HG02763 (cell line): Measurements from ENCODE around the gene IL1RAP.

Experiments
- ATAC-seq: cut with Tn5 transposase; IDR thresholded peaks from one replicate; pipeline ENCODE4 v1.9.1; 2021; ENCODE audit warnings: mild to moderate bottlenecking, moderate library complexity; ENCODE audit not compliant: unreplicated experiment

The IL1RAP gene

DNA sequence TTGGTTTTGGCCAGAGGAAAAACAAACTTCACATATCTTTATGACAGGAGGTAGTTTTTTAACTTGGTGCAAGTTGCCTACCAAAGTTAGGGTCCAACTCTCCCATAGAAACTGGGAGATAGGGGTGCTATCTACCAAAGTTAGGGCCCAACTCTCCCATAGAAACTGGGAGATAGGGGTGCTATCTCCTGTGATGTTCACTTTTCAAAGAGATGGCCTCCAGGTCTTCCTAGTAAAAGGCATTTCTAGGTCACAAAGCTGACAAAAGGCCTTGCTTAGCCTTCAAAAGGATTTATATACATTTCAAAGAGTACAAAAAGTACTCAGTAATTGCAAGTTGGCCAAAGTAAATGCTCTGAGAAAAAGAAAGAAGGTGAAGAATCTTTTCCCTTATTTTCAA is 27.1 kb downstream of the IL1RAP start:
- no peak for ATAC-seq

DNA sequence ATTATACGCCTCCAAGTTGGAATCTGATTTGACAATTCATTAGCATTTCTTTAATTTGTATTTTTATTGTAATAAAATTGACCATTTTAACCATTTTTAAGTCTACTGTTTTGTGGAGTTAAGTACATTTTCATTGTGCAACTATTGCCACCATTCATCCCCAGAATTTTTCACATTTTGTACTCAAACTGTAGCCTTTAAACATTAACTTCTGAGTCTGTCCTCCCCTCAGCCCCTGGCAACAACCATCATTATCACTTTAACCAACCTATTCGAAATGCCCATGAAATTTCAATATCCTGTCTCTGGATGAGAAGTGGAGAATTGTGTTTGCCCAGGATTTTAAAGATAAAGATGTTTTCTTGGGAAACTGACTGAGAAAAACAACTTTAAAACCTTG is 27.7 kb downstream of the IL1RAP start:
- no peak for ATAC-seq

GRCh38 chr3:190542846-190543245 is 29.0 kb downstream of the IL1RAP start:
- ATAC-seq = no peak

DNA sequence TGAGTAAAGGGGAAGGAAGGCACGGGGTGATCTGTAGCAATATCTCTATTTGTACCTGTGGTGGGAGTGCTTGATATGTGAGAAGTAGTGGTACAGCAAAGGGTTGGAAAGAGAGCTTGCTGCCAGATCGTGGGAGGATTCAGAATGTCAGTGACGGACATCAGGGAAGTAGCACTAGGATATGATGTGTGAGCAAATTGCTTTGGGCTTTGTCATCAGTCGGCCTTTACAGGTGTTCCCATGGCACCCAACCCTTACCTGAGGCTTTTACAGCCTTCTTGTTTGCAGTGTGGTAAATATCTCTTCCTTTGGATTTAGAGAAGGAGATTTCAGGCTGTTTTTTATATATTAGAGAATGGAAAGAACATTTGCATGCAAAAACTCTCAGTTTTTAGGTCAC is 29.8 kb downstream of the IL1RAP start:
- ATAC-seq = no peak

GRCh38 chr3:190545191-190545590 is 31.3 kb downstream of the IL1RAP start:
- no peak for ATAC-seq

DNA sequence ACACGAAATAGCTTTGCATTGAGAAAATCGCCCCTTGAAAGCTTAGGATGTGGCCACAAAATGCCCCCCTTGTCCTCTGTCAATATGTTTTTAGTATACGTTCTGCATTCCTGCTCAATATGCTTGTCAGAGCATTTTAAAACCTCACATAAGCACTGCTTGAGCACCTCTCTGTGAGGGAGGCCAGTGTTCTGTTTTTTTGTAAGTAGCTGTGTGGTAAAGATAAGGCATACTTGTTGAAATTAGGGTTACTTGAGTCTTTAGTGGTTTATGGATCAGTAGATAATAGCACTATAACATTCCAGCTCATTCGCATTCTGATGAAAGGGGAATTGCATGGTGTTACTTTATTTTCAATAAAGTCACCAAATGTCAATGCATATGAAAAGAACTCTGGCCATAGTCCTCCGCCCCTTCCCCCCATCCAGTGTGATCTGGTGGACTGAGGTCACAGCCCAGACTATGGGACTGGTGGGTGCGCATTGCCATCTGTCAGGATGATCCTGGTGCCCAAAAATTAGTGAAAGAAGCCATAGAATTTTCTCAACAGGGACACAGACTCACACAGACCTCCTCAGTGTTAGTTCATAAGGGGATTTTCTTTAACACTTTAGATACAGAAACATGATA is 33.1 kb downstream of the IL1RAP start:
- ATAC-seq = no peak

DNA sequence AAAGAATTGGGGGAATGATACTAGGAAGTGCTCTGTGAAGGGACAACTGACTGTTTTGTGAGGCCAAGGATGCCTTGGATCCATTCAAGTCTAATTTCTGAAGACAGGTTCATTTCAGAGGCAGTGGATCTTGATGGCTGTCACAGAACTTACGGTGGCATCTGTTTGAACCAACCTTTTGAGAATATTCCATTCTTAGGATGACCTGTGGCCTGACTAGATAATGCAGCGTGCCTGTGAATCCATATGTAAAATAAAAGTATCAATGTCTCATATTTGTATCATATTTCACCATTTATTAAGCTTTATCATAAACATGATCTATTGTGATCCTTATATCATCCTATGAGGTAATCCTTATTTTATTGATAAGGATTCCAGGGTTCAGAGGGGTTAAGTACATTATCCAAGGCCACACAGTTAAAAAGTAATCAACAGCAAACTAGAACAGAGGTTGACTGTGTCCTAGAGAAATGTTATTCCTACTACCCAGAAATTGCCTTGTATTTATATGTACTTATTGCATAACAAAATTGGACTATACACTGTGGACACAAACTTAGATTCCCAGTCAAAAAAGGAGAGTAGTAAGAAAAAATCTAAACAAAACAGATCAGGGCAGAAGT is 34.3 kb downstream of the IL1RAP start:
- ATAC-seq = no peak

DNA sequence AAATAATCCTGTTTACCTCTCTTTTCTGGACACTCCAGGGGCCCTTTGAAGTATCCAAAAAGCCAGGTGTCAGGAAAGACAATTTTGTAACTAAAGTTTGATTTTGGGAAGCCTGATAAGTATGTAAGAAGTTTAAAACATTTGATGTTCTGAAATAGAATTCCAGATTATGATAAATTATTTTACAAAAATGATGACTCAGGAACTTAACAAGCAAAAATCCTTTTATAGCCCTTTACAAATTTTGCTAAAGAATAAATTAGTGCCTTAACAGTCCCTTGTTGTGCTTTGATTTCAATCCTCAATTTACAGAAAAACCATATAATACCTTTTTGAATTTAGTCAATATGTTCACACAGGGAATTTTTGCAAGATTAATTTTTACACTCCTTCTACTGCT is 38.1 kb downstream of the IL1RAP start:
- no peak for ATAC-seq

DNA sequence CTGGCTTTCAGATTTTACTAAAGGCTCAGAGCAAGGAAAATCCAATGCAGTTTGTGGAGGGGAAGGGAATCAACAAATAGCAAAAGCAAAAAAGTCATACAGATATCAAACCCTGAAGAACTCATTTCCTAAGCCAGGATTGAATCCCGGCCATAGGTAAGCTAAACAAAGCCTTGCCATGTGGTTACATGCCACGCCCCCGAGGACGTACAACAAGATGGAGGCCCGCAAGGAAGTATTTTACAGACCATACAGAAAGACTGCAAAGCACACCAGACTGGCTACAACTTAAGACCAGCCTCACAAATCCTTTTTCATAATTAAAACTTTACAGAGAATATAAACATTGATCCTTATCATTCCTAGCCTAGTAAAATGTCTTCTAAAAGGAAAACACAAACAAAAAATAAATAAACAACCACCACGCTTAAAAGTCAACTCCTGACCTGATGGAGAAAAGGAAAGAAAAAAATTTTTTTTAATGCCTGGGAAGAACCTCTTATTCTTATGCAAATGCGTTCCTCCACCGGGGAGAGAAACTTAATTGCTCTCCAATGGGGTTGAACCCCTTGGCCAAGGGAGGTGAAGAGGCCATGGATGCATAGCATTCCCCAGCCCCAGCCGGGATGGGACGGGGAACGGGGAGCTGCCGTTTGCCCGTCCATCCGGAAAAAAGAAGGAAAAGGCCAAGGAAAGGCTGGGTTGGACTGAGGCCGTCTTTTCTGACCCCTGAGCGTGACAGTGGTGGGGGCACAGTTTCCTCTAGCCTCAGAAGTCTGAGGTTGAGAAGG is 39.3 kb downstream of the IL1RAP start:
- no peak for ATAC-seq

DNA sequence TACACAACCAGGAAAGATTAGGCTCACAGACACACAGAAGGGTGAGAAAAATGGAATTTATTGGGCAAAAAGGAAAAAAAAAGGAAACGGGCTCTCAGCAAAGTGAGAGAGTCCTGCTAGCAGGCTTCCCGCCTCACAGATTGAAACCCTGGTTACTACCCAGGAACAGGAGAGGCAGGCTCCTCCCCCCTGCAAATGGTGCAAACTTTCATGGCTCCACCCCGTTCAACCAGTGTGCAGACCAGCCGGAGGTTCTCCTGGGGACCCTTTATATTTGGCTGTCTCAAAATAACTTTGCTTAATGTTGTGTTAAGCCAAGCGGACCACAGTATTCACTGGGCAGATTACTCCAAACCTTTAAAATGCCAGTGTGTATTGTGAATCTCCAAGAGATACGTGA is 40.3 kb downstream of the IL1RAP start:
- ATAC-seq = no peak

GRCh38 chr3:190556351-190556750 is 42.5 kb downstream of the IL1RAP start:
- no peak for ATAC-seq

DNA sequence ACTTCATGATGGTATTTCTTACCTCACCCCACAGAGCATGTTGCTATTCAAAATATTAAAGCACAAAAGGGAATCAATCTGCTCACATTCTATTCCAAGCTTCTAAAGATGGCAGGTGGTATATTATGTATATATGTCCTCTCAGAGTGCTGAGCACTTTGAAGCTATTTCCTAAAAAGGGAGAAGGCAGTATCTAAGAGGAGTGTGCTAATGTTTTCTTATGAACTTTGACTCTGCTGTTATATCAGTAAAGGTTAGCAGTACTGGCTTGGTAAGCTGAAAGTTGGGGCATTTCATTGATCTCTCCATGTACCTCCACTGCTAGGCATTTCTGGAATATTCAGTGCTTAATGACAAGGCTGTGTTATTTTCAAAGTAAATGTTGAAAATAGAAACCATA is 43.4 kb downstream of the IL1RAP start:
- ATAC-seq = no peak

- no peak for ATAC-seq
These were observed 44.4 kb downstream of the IL1RAP start for GRCh38 chr3:190558316-190558715.

DNA sequence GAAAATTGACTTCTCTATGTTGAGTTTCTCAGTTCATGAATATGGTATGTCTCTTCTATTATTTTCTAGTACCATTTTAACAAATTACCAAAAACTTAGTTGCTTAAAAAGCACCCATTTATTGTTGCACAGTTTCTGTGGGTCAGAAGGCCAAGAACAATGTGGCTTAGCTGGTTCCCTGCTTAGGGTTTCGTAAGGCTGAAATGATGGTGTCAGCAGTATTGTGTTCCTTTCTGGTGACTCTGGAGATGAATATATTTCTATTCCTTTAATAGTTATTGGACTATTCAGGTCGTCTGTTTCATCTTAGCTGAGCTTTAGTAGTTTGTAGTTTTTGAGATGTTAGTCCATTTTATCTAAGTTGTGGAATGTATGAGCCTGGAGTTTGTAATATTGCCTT is 44.9 kb downstream of the IL1RAP start:
- no peak for ATAC-seq

- no peak for ATAC-seq
These were observed 46.4 kb downstream of the IL1RAP start for GRCh38 chr3:190560013-190560895.

GRCh38 chr3:190562866-190563510 is 49.1 kb downstream of the IL1RAP start:
- no peak for ATAC-seq

- ATAC-seq = no peak
These were observed 50.3 kb downstream of the IL1RAP start for GRCh38 chr3:190564175-190564574.

GRCh38 chr3:190566043-190566933 is 52.4 kb downstream of the IL1RAP start:
- ATAC-seq = no peak

DNA sequence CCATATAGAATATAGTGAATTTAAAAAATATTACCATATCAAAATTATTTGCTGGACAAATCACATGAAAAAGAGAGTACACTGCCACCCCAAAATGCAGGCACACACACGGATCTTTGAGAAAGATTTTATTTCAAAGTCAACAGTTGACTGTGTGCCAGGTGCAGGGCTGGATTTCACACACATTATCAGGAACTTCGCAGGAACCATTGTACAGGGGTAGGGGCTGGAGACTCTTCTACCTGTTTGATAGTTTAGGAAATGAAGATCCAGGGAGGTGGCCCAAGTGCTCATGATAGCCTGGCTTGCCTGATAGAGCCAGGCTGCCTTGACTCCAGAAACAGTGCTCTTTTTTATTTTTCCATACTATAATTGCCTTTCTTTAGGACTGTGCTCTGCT is 54.2 kb downstream of the IL1RAP start:
- ATAC-seq = no peak

DNA sequence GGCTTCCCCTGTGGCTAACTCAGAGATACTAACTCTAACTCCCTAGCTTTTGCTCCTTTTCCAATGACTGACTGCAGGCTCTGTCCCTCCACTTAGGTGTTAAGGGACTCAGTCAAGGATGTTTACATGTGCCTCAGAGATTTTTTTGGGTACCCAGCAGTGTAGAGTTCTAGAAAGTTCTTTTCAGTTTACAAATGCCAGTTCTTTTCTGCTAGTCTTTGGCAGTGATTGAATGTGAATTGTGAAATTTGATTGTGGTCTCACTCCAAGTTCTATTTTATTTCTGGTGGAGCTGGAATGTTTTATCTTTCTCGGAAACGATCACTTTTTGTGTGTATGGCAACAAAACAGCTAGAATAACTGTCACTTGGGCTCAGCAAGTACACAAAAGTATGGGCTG is 60.6 kb downstream of the IL1RAP start:
- no peak for ATAC-seq
